H9 (cell line): ENCODE results near the gene MAMDC4. TPM values are rescaled to one million over a fixed set of nuclear protein-coding genes. Genes with fewer than 3 reads are reported as not detected.
"Not testable (repeated sequence)": the region's sequence is repeated elsewhere in the genome, so short reads cannot be mapped to it uniquely, and the experiment has no call there.

Experiments used
- DNase-seq: peaks from one replicate; pipeline ENCODE4 v3.0.0-alpha.2; 2017
- H2AFZ ChIP-seq: one replicate; pipeline ENCODE4 v1.6.1; 2013; ENCODE audit warnings: mild to moderate bottlenecking, low read length, control low read depth, moderate library complexity
- H2AK5ac ChIP-seq: 2 replicates; pipeline ENCODE4 v1.6.1; 2013; ENCODE audit warnings: low read length, control low read depth, mixed read lengths; ENCODE audit not compliant: insufficient read length
- H2BK120ac ChIP-seq: one replicate; pipeline ENCODE4 v1.6.1; 2013; ENCODE audit warnings: low read depth, mild to moderate bottlenecking, low read length, control low read depth, inconsistent platforms; ENCODE audit not compliant: poor library complexity, severe bottlenecking
- H2BK12ac ChIP-seq: 2 replicates; pipeline ENCODE4 v1.6.1; 2013; ENCODE audit warnings: low read length, control low read depth, mixed read lengths, low read depth; ENCODE audit not compliant: insufficient read length
- H2BK15ac ChIP-seq: 2 replicates; pipeline ENCODE4 v1.6.1; 2013; ENCODE audit warnings: low read depth, low read length, control low read depth
- H2BK20ac ChIP-seq: one replicate; pipeline ENCODE4 v1.6.1; 2013; ENCODE audit warnings: low read depth, mild to moderate bottlenecking, low read length, control low read depth, inconsistent platforms; ENCODE audit not compliant: poor library complexity, severe bottlenecking
- H2BK5ac ChIP-seq: 2 replicates; pipeline ENCODE4 v1.6.1; 2013; ENCODE audit warnings: low read length, control low read depth, mixed read lengths; ENCODE audit not compliant: insufficient read length
- H3K14ac ChIP-seq: 2 replicates; pipeline ENCODE4 v1.6.1; 2013; ENCODE audit warnings: low read length, control low read depth; ENCODE audit not compliant: insufficient read depth
- H3K18ac ChIP-seq: 2 replicates; pipeline ENCODE4 v1.6.1; 2013; ENCODE audit warnings: low read depth, mild to moderate bottlenecking, mixed read lengths, low read length, control low read depth; ENCODE audit not compliant: insufficient read length
- H3K23ac ChIP-seq: 2 replicates; pipeline ENCODE4 v1.6.1; 2013; ENCODE audit warnings: low read length, control low read depth, mixed read lengths, low read depth; ENCODE audit not compliant: insufficient read length
- H3K23me2 ChIP-seq: 2 replicates; pipeline ENCODE4 v1.6.1; 2013; ENCODE audit warnings: low read depth, mild to moderate bottlenecking, mixed read lengths, low read length, control low read depth; ENCODE audit not compliant: insufficient read length, poor library complexity, severe bottlenecking
- H3K27ac ChIP-seq: 2 replicates; pipeline ENCODE4 v1.5.1; 2013; ENCODE audit warnings: low read length, control low read depth, mixed read lengths, low read depth; ENCODE audit not compliant: insufficient read length
- H3K27me3 ChIP-seq: 2 replicates; pipeline ENCODE4 v1.6.1; 2013; ENCODE audit warnings: low read length, control low read depth, inconsistent platforms; ENCODE audit not compliant: insufficient read depth
- H3K4ac ChIP-seq: 2 replicates; pipeline ENCODE4 v1.6.1; 2013; ENCODE audit warnings: low read depth, mild to moderate bottlenecking, control low read depth, inconsistent platforms, low read length, moderate library complexity
- H3K4me1 ChIP-seq: 2 replicates; pipeline ENCODE4 v1.6.1; 2013; ENCODE audit warnings: low read length, control low read depth, inconsistent platforms; ENCODE audit not compliant: insufficient read depth
- H3K4me2 ChIP-seq: 2 replicates; pipeline ENCODE4 v1.6.1; 2013; ENCODE audit warnings: low read length, control low read depth, mixed read lengths; ENCODE audit not compliant: insufficient read length, insufficient read depth
- H3K56ac ChIP-seq: 2 replicates; pipeline ENCODE4 v1.6.1; 2013; ENCODE audit warnings: low read depth, mild to moderate bottlenecking, mixed read lengths, low read length, control low read depth; ENCODE audit not compliant: insufficient read length
- H3K79me1 ChIP-seq: 2 replicates; pipeline ENCODE4 v1.6.1; 2013; ENCODE audit warnings: low read depth, mild to moderate bottlenecking, moderate library complexity, low read length, control low read depth, inconsistent platforms; ENCODE audit not compliant: insufficient read depth, poor library complexity, severe bottlenecking
- H3K79me2 ChIP-seq: 2 replicates; pipeline ENCODE4 v1.6.1; 2013; ENCODE audit warnings: low read length, control low read depth, inconsistent platforms; ENCODE audit not compliant: insufficient read depth
- H3K9ac ChIP-seq: 2 replicates; pipeline ENCODE4 v1.6.1; 2013; ENCODE audit warnings: low read length, control low read depth, mixed read lengths; ENCODE audit not compliant: insufficient read length; ENCODE audit errors: extremely low read depth
- H3K9me3 ChIP-seq: one replicate; pipeline ENCODE4 v1.6.1; 2013; ENCODE audit warnings: low read depth, low read length, inconsistent platforms; ENCODE audit not compliant: control insufficient read depth
- H3T11ph ChIP-seq: one replicate; pipeline ENCODE4 v1.6.1; 2013; ENCODE audit warnings: mild to moderate bottlenecking, low read length, control low read depth, inconsistent platforms
- H4K20me1 ChIP-seq: one replicate; pipeline ENCODE4 v1.6.1; 2013; ENCODE audit not compliant: control insufficient read depth, insufficient read length, insufficient read depth
- H4K5ac ChIP-seq: 2 replicates; pipeline ENCODE4 v1.6.1; 2013; ENCODE audit warnings: low read depth, mild to moderate bottlenecking, mixed read lengths, low read length, control low read depth; ENCODE audit not compliant: insufficient read length
- H4K8ac ChIP-seq: replicated peaks from 2 replicates; pipeline ENCODE4 v1.6.1; 2013; ENCODE audit warnings: low read length, control low read depth, mixed read lengths, low read depth; ENCODE audit not compliant: insufficient read length
- H4K91ac ChIP-seq: 2 replicates; pipeline ENCODE4 v1.6.1; 2013; ENCODE audit warnings: low read depth, mild to moderate bottlenecking, moderate library complexity, mixed read lengths, low read length, control low read depth; ENCODE audit not compliant: insufficient read length
- H3K27ac Mint-ChIP-seq, 3 experiments: 2 replicates in 2 of 3; 3 replicates in 1 of 3; pipeline ENCODE4 v1.8.0; 2020 to 2021; ENCODE audit warnings: mixed read lengths in 3 of 3, mild to moderate bottlenecking in 1 of 3, moderate library complexity in 1 of 3
- H3K27me3 Mint-ChIP-seq: 2 replicates; pipeline ENCODE4 v1.8.0; 2021; ENCODE audit warnings: low read depth, mild to moderate bottlenecking, moderate library complexity, mixed read lengths
- H3K36me3 Mint-ChIP-seq, 3 experiments: 2 replicates in 2 of 3; 3 replicates in 1 of 3; pipeline ENCODE4 v1.8.0; 2020 to 2021; ENCODE audit warnings: low read depth in 3 of 3, mixed read lengths in 3 of 3; ENCODE audit not compliant: insufficient read depth in 1 of 3
- H3K4me1 Mint-ChIP-seq, 2 experiments: 2 replicates each; pipeline ENCODE4 v1.8.0; 2020; ENCODE audit warnings: mixed read lengths in 2 of 2
- H3K4me3 Mint-ChIP-seq, 2 experiments: 2 replicates in 1 of 2; 3 replicates in 1 of 2; pipeline ENCODE4 v1.8.0; 2020 to 2021; ENCODE audit warnings: mild to moderate bottlenecking in 2 of 2, mixed read lengths in 2 of 2, moderate library complexity in 1 of 2
- H3K9me3 Mint-ChIP-seq, 2 experiments: 2 replicates in 1 of 2; 3 replicates in 1 of 2; pipeline ENCODE4 v1.8.0; 2020; ENCODE audit warnings: mild to moderate bottlenecking in 2 of 2, mixed read lengths in 2 of 2, moderate library complexity in 1 of 2
- CTCF ChIP-seq: fragments of 200-600 bp; sonication (generic); conservative IDR thresholded peaks from 3 replicates; pipeline ENCODE4 v1.8.0; 2021; ENCODE audit warnings: antibody characterized with exemption, mild to moderate bottlenecking
- WGBS: extraction: QIAGEN DNeasy Blood & Tissue Kit; methylation state at CpG from one replicate; pipeline ENCODE4 v1.1.7; 2013; ENCODE audit warnings: missing lambda C conversion rate, low lambda C conversion rate, mixed read lengths; ENCODE audit not compliant: insufficient read length; ENCODE audit errors: extremely low coverage; 5-methylcytosine and 5-hydroxymethylcytosine counted together
- total RNA-seq: library from RNA; stranded (reverse); gene quantifications from 2 replicates; pipeline ENCODE4 v1.2.1, GENCODE V29; 2021

MAMDC4 gene
- total RNA-seq, 1 experiment from 2014 or later, result 9.2 TPM

GRCh38 chr9:136843801-136844740 is 8.1 kb upstream of the MAMDC4 start:
- not testable (repeated sequence) for H3K4me2 ChIP-seq, H4K20me1 ChIP-seq, H4K91ac ChIP-seq, H3K4me1 ChIP-seq, H3K27me3 ChIP-seq, H3K4ac ChIP-seq, H2BK12ac ChIP-seq, H3K36me3 Mint-ChIP-seq, H3K27ac ChIP-seq, H3K79me1 ChIP-seq, H3K27ac Mint-ChIP-seq, H2BK20ac ChIP-seq, H3K14ac ChIP-seq, H3K18ac ChIP-seq, H3K23ac ChIP-seq, H4K5ac ChIP-seq, H2BK15ac ChIP-seq, H2BK5ac ChIP-seq, H3K27me3 Mint-ChIP-seq, H2AFZ ChIP-seq, H2BK120ac ChIP-seq, H3K9ac ChIP-seq, H4K8ac ChIP-seq, H3K79me2 ChIP-seq, H3T11ph ChIP-seq, H3K56ac ChIP-seq, H3K23me2 ChIP-seq, H2AK5ac ChIP-seq, H3K9me3 ChIP-seq, H3K9me3 Mint-ChIP-seq
- Mint-ChIP-seq H3K4me3 (peak overlapping the region in 1 of 2 experiments; percentile 23; a peak in 2 of 5 replicates), H3K4me1 (peaks cover 16 to 28% of the 10 kb centered on the region in 2 experiments)
- peak; percentile 70 for DNase-seq
- TF ChIP-seq CTCF, result peak; percentile 84
- WGBS, result no CpG with 5 or more reads among the region's 99 CpGs
